ENCODE data around the gene AFAP1L2. TPM values are rescaled to one million over a fixed set of nuclear protein-coding genes. Genes with fewer than 3 reads are reported as not detected.

AFAP1L2 gene
- total RNA-seq, 4 donors from 2014 or later: 20.5 to 29.5 (median 23.9) TPM

- Histone ChIP-seq H3K36me3 (no peaks in the 10 kb centered on the region), H3K27me3 (peaks cover 19% of the 10 kb centered on the region), H3K9me3 (no peaks in the 10 kb centered on the region), H3K4me3 (no peak overlapping the region), H3K4me1 (peaks cover 0 to 87% (median 10%) of the 10 kb centered on the region in 3 donors), H3K27ac (peak overlapping the region in 3 of 4 donors; percentile 56 to 82 (median 77))
- 78 to 87% methylated on average over 4 to 6 of the region's 6 CpGs for WGBS, 2 donors (ENCODE audit: low coverage in 1 of 2)
- no peak for ATAC-seq
- no peak for TF ChIP-seq CTCF (IDR thresholded peaks at IDR 0.05)
- no peak for TF ChIP-seq POLR2A (IDR thresholded peaks at IDR 0.05)
- TF ChIP-seq EP300 (IDR thresholded peaks at IDR 0.05): no peak
- TF ChIP-seq POLR2AphosphoS5 (IDR thresholded peaks at IDR 0.05): no peak
Observed at GRCh38 chr10:114399576-114399975, 4.7 kb downstream of the AFAP1L2 start.

- Histone ChIP-seq H3K27ac (peak overlapping the region in 3 of 4 donors; percentile 56 to 82 (median 77)), H3K4me1 (peaks cover 0 to 88% (median 7%) of the 10 kb centered on the region in 3 donors), H3K27me3 (peaks cover 11% of the 10 kb centered on the region), H3K4me3 (no peak overlapping the region), H3K36me3 (no peaks in the 10 kb centered on the region), H3K9me3 (no peaks in the 10 kb centered on the region)
- TF ChIP-seq POLR2A (IDR thresholded peaks at IDR 0.05): no peak
- no peak for TF ChIP-seq POLR2AphosphoS5 (IDR thresholded peaks at IDR 0.05)
- TF ChIP-seq CTCF (IDR thresholded peaks at IDR 0.05): no peak
- WGBS, 2 donors (ENCODE audit: low coverage in 1 of 2): 66 to 85% methylated on average over 2 to 9 of the region's 10 CpGs
- ATAC-seq: no peak
Observed at GRCh38 chr10:114398587-114399331, 5.5 kb downstream of the AFAP1L2 start.

GRCh38 chr10:114397651-114398145 lies 6.6 kb downstream of the AFAP1L2 start:
- Histone ChIP-seq H3K4me3 (peak overlapping the region; percentile 25 to 28), H3K9me3 (no peaks in the 10 kb centered on the region), H3K27ac (peak overlapping the region; percentile 43 to 82 (median 66)), H3K36me3 (no peaks in the 10 kb centered on the region), H3K27me3 (peaks cover 2% of the 10 kb centered on the region), H3K4me1 (peaks cover 0 to 88% (median 10%) of the 10 kb centered on the region in 3 donors)
- TF ChIP-seq CTCF (IDR thresholded peaks at IDR 0.05): peak in 1 of 4 experiments; percentile 8
- TF ChIP-seq EP300 (IDR thresholded peaks at IDR 0.05): no peak
- 15 to 30% methylated on average over 5 of the region's 6 CpGs for WGBS, 2 donors (ENCODE audit: low coverage in 1 of 2)
- peak; percentile 32 for ATAC-seq

GRCh38 chr10:114396464-114396863 lies 7.8 kb downstream of the AFAP1L2 start:
- peaks cover 0 to 88% (median 12%) of the 10 kb centered on the region in 3 donors for H3K4me1 ChIP-seq
- TF ChIP-seq EP300 (IDR thresholded peaks at IDR 0.05) (no peak), CTCF (IDR thresholded peaks at IDR 0.05) (no peak), POLR2AphosphoS5 (IDR thresholded peaks at IDR 0.05) (no peak), POLR2A (IDR thresholded peaks at IDR 0.05) (no peak)
- H3K4me3 ChIP-seq: no peak overlapping the region
- H3K27me3 ChIP-seq: no peaks in the 10 kb centered on the region
- 50 to 80% methylated on average over 2 of the region's 2 CpGs for WGBS, 2 donors (ENCODE audit: low coverage in 1 of 2)
- no peaks in the 10 kb centered on the region for H3K9me3 ChIP-seq
- H3K27ac ChIP-seq: peak overlapping the region in 3 of 4 donors; percentile 56 to 82 (median 75)
- no peak for ATAC-seq
- H3K36me3 ChIP-seq: no peaks in the 10 kb centered on the region
